Hindlimb muscle (tissue), 1 donor: ENCODE data around the gene MS4A4A. TPM values are rescaled to one million over a fixed set of nuclear protein-coding genes. Genes with fewer than 3 reads are reported as not detected.
"Not testable (repeated sequence)": the region's sequence is repeated elsewhere in the genome, so short reads cannot be mapped to it uniquely, and the experiment has no call there.

ENCODE experiments used
- DNase-seq: peaks from one replicate; pipeline ENCODE4 v3.0.0-alpha.2; 2013
- polyA plus RNA-seq: library from polyadenylated mRNA; unstranded; fragments of 120-200 nt; gene quantifications from one replicate; pipeline ENCODE4 v1.2.1, GENCODE V29; 2013; ENCODE audit not compliant: insufficient read length

Gene MS4A4A
- polyA plus RNA-seq: 7.9 TPM

- DNase-seq: no peak
Measured at GRCh38 chr11:60280412-60280811, at the start of gene MS4A4A. MS4A4A (plus strand) TSS chr11:60280666; CDS start chr11:60280676, 10 bp downstream.

DNA sequence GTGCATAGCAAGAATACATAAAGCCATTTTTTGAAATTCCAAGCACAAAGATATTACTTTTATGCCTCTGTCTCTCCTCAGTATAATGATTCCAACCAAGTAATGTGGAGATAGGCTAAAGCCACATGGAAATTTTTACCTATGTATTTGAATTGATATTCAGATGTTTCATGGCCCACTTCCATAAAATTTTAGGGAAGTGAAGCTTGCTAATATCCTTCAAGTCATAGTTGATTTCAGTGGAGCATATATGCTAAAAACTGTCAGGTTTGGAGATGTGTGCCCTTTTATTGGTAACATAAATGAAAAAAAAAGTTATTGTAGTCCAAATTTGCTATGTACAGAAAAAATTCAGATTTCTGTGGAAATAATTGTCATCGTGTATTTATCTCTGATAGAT lies 49.8 kb upstream of the MS4A4A start:
- no peak for DNase-seq

DNA sequence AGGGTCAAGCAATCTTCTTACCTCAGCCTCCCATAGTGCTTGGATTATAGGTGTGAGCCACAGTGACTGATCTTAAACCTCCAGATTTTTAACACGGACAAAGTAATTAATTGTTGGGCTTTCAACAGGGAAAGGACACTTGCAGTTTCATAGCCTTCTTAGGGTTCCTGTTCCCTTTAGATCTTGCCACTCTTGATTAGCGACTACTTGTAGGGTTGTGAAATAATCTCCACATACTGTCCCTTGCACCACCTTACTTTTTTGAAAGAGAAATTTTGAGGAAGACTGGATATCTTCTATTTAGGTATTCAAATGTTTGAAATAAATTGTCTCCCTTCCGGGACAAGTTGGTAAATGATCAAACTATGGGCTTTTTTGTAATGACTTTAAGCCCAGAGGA lies 45.1 kb upstream of the MS4A4A start:
- DNase-seq: no peak

DNA sequence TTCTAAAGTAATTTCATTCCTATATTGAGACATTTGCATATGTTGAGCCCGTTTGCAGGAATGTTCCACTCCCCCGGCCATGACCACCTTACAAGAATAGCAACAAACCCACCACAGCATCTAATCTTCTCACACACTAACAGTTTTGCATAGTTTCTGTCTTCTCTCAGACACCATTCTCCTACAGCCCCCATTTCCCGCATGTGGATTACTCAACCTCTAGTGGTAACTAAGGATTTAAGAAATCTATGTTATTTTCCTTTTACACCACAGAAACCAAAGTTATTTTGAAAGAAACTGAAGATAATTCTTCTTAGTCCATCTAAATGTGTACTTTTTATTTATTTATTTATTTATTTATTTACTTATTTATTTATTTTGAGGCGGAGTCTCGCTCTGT lies 39.8 kb upstream of the MS4A4A start:
- no peak for DNase-seq

DNA sequence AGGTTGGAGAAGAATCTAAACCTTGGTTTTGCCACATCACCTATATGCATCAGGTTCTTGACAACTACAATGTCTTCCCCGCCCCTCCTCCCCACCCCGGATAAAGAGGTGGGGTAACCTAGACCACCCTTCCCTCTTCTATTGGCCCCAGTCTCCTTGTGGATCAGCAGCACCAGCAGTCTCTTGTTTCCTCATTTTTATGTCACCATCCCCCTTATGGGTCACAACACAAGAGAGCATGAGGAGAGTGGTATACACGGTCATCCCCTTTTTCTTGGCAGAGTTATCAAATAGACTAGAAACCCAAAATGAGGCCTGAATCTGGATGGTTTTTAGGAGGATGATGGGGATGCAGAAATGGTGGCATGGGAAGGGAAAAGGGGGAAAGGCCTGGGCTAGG lies 38.7 kb upstream of the MS4A4A start:
- no peak for DNase-seq

DNA sequence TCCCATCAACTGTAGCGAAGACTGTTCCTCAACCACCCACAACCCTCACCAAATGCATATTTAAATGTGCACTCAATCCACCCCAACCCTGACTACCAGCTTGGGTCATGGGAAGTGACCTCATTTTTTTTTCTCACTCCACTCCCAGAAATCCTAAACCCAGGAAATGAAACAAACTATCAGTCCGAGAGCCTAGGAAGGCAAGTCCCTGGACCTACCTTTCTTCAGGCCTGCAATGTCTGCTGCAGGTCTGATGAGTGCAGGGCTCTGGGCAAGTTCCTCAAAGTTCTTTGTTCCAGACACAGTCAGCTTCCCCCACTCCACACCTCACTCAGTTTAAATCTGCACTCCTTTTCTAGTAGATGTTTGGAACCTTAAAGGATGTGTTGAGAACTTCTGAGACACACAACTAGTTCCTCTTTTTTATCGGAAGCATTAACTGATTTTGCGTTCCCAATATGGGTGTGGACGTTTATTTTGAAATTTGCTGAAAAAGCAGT lies 37.7 kb upstream of the MS4A4A start, which contains the start of gene MS4A4E:
Gene MS4A4E, minus strand, starts transcription at position 398 of the 500 bp plus-strand sequence. CDS start 13,082 bp downstream, outside the sequence.
- DNase-seq: no peak

DNA sequence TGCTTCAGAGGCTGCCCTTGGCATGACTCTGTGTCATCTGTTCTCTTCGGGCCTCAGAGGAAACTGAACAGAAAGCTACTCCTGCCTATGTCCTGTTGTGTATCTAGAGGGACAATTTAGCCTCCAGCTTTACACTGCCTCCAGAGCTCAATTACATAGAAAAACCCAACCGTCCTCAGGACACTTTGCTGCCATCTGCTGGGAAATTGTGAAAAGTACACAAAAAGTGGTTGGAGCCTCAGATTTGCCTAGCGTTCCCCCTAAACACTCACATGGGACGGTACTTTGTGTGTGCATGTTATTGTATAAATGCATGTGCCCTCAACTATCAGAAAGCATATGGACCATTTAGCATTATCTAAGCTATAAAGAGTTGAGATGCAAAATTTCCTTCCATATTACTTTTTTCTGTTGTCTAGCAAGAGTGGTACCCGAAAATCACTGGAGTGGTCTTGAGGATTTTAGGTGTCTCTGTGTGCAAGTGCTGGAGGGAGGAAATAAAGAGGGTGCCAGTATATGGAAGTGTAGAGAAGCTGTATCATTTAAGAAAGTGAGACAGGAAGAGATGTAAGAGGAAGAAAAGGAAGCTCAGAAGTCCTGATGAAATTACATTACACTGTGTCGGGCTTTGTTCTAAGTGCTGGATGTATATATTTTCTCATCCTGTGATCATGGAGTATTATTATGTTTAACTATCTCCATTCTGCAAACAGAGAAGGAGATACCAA lies 28.8 kb upstream of the MS4A4A start:
- DNase-seq: no peak

DNA sequence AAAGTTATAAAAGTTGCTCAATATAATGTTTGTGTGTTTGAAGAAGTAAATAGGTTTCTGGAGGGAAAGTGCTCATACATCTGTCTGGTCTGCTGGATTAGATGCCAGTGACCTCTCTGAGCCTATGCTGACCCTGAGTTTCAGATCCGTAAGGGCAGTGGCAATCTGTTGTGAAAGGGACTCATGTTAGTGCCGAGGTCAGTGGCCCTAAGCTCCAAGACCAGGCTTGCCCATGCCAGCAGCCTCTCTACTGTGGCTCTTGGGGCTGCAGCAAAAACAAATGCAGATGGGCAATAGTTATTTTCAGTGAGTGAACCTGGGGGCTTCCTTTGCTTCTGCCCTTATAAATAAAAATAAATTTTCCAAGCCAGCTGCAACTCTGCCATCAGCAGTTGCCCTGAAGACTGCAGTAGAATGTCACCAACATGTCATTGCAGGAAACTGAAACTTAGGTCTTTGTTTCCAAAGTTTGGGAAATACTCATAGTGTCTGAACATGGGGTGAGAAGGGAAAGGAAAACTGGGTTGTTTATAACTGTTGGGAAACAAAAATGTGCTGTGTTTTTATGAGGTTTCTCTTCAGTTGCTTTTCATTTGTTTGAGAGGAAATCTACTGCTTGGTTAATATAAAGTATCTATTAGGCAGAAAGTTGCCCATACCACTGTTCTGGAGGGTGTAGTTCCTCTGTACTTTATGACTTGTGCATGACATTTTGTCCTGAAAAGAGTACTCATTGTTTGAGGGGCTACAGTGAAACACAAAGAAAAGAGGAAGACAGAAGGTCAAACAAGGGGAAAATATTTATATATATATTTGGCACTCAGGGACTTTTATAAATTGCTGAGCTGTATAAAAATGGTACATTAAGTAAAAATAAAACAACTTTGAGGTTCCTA lies 28.0 kb upstream of the MS4A4A start:
- no peak for DNase-seq

DNA sequence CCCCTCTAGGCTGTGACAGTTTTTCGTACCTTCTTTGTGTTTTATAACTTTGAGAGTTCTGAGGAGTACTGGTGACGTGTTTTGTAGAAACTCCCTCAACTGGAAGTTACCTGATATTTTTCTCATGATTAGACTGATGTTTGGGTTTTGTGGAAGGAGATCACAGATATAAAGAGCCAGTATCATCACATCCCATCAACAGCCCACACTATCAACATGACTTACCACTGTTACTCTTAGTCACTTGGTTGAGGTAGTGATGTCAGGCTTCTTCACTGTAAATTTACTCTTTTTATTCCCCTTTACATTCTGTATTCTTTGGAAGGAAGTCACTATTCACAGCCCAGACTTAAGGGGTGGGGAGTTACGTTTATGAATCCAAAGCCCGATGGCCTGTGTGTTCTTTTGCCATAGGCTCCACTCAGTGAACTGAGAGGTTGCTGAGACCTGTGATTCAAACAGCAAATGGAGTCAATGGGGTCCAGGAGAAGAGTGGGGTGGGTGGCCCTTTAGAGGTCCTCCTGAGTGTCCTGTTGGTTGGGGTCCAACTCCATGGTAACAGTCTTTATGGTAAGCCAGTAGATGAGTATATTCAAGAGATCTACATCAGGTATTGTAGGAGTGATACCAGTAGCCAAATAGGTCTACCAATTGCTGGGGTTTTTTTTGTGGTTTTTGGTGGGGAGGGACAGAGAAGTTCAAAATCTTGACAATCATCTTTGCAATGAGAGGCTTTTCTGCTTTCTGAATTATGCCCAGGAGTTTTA lies 22.3 kb upstream of the MS4A4A start:
- DNase-seq: no peak

- no peak for DNase-seq
Measured at GRCh38 chr11:60261014-60261413, 19.5 kb upstream of the MS4A4A start.

- no peak for DNase-seq
Measured at GRCh38 chr11:60263402-60263801, 17.1 kb upstream of the MS4A4A start.

- no peak for DNase-seq
Measured at GRCh38 chr11:60264644-60265043, 15.8 kb upstream of the MS4A4A start.

GRCh38 chr11:60265373-60266214 lies 14.9 kb upstream of the MS4A4A start:
- peak; percentile 26 for DNase-seq

GRCh38 chr11:60274416-60274815 lies 6.0 kb upstream of the MS4A4A start:
- DNase-seq: no peak

DNA sequence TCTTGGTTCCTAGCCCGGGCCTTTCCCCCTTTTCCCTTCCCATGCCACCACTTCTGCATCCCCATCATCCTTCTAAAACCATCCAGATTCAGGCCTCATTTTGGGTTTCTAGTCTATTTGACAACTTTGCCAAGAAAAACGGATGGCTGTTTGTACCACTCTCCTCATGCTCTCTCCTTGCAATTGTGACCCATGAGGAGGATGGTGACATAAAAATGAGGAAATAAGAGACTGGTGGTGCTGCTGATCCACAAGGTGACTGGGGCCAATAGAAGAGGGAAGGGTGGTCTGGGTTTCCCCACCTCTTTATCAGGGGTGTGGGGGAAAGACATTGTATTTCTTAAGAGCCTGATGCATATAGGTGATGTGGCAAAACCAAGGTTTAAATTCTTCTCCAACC lies 1.0 kb downstream of the MS4A4A start:
- no peak for DNase-seq

DNA sequence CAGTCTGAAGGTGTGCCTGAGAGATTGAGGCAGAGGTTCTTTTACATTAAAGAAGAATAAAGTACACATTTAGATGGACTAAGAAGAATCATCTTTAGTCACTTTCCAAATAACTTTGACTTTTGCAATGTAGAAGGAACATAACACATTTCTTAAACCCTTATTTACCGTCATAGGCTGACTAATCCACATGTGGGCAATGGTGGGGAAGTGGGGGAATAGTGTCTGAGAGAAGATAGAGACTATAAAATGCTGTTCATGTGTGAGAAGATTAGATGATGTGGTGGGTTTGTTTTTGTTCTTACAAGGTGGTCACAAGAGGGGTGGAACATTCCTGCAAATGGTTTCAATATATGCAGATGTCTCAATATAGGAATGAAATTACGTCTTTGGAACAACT lies 1.8 kb downstream of the MS4A4A start:
- DNase-seq: no peak

DNA sequence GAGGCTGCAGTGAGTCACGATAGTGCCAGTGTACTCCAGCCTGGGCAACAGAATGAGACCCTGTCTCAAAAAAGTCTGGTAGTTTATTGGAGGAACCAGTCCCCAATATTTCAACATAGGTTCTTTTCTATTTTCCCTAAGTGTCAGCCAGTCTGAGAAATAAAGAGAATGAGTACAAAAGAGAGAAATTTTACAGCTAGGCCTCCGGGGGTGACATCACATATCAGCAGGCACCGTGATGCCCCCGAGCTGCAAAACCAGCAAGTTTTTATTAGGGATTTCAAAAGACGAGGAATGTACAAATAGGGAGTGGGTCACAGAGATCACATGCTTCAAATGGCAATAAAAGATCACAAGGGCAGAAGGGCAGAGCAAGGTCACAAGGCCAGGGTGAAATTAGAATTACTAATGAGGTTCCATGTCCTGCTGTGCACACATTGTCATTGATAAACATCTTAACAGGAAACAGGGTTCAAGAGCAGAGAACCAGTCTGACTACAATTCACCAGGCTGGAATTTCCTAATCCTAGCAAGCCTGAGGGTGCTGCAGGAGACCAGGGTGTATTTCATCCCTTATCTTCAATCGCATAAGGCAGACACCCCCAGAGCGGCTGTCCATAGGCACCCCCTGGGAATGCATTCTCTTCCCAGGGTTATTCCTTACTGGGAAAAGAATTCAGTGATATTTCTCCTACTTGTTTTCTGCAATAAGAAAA lies 5.1 kb downstream of the MS4A4A start:
- DNase-seq: not testable (repeated sequence)

DNA sequence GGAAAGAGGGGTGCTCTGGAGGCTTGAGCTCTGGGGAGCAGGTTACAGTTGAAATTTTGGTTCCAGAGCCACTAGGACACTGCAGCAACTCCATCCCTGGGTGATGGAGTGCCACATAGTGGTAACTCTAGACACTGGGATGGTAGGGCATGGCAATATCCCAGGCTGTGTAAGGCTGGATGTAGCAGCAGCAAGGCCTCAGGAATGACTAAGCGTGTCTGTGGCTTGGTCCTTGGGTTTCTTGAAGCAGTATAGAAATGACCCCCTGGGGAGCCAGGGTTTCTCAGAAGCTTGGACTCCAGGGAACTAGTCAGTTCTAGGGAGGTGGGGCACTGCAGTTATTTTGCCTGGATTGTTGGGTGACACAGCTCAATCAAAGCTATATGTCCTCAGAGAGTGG lies 8.1 kb downstream of the MS4A4A start:
- DNase-seq: no peak

GRCh38 chr11:60292145-60292544 lies 11.7 kb downstream of the MS4A4A start:
- DNase-seq: no peak

DNA sequence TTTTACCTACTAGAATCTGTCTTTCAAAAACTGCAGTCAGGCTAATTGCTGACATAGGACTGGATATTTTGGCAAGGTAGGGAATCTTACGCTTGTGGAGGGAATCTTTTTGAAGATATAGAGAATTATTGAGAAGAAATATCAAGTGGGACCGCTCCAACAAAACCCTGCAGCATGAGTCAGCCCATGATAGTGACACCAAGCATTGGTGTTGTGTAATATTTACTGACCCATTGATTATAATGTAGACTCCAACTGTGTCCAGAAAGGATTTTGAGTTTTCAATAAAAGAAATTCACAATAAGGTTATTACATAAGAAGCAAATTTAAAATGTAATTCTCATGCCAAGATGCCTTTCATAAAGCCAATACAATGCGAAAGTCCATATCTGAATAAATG lies 20.7 kb downstream of the MS4A4A start:
- DNase-seq: no peak

DNA sequence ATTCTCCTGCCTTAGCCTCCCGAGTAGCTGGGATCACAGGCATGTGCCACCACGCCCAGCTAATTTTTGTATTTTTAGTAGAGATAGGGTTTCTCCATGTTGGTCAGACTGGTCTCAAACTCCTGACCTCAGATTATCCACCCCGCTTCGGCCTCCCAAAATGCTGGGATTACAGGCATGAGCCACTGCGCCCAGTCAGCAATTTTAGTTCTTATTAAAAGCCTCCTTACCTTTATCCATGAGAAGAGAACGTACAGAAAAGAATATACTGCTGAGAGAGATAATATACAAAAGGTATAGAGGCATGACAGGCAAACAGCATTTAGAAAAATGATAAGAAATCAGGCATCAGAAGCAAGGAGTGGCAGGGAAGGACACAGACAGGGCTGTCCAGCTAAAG lies 21.4 kb downstream of the MS4A4A start:
- not testable (repeated sequence) for DNase-seq
